HTERT RPE-1 (cell line): ENCODE measurements around the gene RER1.

ENCODE experiments used
- in situ Hi-C: fragments of 300-500 bp; cut with MboI; formaldehyde crosslinking; loops from 4 replicates; pipeline ENCODE4 v1.14.3; 2020; ENCODE audit warnings: low sequenced_read_pairs

The RER1 gene

DNA sequence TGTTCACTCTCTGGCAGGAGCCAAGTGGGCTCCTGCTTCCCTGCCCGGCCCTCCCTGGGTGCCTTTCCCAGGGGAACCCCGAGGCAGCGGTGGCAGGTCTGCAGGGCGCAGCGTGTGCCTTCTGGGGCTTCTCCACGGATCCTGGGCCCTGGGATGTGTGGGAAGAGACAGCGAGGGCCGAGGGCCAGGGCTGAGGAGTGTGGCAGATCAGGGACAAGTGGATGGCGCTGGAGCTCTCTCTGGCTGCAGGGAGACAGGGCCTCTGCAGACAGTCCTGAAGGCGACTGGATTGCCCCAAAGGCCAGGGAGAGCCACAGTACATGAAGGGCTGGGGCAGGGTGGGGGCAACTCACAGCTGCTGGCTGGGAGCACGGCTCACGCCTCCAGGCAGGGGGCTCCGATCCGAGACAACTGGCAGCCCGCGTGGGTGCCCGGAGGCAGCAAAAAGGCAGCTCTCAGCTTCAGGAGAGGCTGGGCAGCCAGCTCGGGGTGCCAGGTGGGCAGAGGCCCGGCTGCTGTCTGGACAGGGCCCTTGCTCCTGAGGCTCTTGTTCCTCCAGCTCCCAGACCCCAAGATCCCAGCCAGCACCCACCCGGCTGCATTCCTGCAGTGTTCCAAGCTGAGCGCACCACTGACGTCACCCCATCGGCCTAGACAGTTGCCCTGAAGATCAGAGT lies 16.3 kb upstream of the RER1 start:
- in situ Hi-C loops = no loop called here

DNA sequence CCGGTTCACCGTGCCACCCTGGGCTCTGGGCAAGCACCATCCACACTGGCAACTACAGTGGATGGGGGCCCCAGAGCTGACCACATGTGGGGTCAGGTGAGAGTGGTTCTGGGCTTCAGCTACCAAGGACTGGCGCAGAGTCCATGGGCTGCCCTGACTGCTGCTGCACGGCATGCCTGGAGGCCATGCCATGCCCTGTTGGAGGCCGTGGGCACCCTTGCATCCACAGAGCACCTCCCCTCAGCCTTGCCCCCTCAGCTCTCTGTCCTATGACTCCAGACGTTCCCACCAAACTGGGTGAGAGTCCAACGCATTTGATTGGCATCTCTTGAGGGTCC lies 15.7 kb upstream of the RER1 start:
- in situ Hi-C loops = no loop called here

DNA sequence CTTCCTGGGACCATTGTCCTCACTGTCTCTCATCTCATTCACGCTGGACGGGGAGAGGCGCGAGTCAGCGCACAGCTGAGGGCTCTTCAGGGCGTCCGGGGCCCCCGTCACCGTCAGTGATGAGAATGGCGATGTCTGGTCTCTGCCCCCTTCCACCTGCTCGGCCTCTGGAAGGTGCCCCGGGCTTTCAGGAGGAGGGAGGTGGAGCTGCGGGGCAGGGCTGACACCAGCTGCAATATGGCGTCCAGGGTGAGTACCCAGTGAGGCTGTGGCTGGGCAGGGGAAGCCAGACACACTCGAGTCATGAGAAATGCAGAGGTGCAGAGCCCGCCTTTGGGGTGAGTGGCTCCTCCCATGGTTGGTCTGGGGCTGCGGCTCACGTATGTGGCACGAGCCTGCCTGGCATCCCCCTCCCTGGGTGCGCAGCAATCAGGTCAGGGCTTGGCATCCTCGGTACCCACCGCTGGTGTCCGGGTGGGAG lies 15.3 kb upstream of the RER1 start:
- in situ Hi-C loops = no loop called here

DNA sequence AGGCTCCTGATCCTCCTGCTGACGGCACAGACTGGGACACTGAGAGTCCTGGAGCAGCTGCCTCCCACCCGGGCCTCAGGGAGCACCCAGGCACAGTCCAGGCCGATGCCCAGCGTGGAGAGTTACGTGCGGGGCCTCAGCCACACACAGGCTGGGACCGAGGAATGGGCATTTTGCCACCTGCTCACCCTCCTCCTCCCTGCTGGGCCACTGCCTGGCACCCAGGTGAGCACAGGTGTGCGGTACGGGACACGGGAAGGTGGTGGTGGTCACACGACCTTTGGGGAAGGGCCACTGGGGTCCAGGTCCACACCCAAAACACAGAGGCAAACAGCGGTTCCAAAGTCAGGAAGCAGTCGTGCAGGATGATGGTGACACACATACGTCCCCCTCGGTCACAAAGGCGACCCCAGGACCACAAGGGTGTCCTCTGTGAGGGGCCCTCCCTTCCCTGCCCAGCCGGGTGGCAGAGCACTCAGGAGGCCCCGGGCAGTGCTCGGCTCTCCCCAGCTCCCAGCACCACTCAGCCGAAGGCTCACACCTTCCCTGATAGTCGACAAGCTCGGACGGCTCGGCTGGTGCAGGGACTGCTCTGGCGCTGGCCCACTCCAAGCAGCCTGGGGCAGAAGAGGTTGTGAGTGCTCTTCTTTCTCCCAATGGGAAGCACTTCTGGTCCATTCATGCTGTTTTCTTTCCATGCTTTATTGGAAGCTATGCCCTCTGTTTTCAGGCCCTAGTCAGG lies 14.5 kb upstream of the RER1 start:
- in situ Hi-C loops = no loop called here

DNA sequence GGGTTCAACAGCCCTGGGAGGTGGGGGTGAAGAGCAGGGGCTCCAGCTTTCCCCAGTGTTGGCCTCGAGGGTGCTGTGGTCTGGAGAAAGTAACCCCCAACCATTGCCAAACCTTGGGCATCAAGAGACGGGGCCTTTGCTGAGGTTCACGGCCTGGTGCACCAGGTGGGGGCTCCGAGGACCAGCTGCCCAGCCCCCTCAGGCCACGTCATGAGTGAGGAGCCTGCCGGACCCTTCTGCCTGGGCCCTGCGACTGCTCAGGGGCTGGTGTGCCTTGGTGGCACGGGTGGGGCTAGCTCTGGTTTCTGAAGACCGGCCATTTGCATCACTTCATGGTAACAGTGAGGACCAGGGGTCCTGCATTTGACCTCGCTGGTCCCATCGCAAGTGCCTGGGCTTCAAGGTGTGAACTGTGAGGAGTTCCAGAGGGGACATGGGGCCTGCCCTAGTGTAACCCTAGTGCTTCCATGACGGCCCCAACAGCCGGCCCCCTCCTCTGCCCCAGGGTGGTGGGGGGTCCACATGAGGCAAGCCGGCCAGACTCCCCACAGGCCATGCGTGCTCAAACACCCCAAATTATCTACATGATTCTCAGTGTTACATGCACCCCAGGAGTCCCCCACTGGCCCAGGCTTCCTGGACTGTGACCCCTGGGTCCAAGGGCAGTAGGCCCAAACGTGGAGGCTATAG lies 13.7 kb upstream of the RER1 start:
- in situ Hi-C loops = no loop called here

DNA sequence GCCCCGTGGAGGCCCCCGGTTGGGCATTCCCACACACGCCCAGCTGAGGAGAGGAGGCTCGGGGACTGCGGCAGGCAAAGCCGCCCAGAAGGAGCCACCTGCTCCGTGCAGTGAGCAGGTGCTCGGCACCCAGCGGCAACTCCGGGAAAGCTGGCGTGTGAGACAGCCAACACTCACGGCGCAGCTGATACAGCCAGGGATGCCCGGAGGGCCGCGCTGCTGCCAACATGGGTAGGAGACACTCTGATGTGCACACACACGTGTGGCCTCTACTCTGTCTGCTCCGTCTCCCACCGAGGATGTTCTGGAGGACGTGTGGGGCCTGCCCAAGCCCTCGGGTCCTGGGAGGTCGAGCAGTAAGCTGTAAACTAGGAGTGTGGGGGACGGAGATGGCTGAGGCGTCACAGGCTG lies 13.2 kb upstream of the RER1 start:
- in situ Hi-C loops = no loop called here

DNA sequence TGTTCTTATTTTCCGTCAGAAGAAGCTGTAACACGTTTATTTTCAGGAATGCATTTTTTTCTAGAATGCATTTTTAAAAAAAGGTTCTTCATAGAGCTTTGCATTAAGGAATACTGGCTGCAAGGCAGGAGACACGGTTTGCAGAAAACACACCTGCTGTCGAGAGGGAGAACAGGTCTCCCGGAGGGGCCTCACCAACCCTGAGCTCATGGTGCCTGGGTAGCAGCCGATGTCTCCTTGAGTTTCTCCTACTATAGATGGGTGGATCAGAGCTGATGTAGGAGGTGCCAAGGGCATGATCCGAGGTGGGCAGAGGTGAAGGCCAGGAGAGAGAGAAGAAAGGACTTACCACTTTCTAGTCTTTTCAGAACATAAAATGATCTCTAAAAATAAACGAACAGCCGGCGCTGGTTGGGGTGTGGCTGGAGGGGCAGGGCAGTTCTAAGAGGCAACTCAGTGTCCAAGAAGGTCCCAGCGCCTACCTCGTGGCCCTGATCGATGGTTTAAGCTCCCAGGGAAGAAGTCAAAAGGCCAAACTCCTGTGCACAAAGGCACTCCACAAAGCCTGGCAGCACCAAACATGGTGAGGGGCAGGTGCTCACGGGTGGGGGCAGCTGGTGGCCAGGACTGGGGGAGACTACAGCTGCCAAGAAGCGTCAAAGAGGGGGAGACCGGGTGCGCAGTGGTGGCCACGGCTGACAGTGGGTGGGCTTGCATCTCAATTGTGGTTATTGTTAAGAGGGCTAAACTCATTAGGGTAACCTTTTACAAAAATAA lies 12.5 kb upstream of the RER1 start:
- in situ Hi-C loops = no loop called here

DNA sequence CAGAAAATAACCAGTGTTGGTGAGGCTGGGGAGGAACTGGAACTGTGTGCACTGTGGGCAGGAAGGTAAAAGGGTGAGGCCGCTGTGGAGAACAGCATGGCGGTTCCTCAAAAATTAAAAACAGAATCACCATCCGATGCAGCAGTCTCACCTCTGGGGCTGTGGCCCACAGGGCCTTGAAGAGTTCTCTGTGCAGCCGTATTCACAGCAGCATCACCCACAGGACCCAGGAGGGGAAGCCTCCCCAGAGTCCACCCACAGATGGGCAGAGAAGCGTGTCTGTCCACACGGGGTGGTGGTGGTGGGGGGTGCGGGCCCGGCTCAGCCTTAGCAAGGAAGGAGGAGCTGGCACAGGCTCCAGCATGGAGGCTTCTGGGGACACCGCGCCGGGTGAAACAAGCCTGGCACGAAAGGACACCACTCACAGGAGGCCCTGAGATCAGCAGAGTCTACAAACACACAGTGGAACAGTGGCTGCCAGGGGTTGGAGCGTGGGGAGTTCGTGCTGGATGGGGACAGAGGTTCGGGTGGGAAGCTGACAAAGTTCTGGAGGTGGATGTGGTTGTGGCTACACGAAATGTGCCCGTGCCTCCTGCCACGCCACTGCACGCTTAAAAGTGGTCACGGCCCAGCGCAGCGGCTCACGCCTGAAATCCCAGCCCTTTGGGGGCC lies 11.8 kb upstream of the RER1 start:
- in situ Hi-C loops = no loop called here

DNA sequence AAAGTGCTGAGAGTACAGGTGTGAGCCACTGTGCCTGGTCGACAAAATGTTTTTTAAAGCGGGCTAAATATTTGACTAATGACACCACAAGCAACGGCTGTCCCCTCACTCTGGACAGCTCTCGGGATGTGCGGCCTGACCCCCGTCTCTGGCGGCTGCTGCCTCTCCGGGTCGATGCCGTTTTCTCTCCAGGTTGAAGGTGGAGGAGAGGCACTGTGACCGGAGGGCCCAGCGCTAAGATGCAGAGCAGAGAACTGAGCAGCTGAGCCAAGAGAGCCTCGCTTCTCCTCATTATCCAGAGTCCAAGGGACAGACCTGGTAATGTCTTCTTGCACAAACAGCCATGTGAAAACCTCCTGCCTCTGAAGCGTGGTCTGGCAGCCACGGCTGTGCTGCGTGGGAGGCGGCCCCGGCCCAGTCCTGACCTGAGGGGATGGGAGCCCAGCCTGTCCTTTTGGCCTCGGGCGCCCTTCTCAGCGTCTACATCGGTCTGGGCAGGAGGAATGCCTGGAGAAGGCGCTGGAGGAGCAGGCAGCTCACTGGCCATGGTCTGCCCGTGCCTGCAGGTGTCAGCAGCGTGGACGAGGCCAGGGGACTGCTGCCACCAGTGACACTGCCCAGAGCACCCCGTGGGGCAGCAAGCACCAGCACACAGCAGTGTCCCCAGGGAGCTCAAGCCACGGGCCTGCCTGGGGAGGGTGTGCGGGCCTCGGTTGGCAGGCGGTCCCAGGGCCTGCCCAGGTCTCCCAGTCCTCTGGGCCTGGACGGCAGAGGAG lies 10.6 kb upstream of the RER1 start:
- in situ Hi-C loops = no loop called here

DNA sequence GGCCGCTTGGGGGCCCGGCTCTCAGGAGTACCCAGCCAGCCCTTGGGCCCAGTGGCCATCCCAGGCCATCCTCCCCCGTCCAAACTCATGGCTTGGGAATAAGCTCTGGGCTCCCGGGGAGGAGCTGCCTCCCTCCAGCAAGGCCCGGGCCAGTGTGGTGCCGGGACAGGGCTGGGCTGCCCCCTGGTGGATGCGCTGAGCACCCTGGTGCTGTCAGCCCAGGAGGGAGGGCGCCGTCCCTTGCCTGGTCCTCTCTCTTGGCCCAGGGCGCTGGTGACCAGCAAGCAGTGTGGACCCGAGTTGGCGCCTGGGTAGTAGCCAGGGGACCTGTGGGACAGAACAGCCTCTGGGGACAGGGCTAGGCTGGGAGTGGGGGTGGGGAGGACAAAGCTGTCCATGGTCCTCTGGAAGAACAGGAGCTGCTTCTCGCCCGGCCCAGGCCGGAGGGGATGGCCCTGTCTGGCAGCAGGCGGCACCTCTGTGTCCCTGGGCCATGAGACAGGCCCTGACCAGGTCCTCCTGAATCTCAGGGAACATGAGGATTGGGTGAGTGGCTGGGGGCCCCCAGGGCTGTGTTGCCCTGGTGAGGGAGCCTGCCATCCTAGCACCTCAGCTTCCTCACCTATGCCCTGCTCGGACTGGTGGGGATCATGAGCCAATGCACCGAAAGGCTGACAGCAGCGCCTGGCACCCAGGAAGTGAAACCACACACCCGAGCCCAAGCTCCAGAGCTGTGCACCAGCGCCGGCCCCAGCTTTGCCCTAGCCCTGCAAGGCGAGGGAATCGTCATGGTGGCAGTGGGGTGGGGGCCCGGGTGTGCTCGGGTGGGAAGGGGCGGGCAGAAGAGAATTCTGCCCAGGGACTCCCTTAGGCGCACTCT lies 9.7 kb upstream of the RER1 start:
- in situ Hi-C loops = no loop called here

DNA sequence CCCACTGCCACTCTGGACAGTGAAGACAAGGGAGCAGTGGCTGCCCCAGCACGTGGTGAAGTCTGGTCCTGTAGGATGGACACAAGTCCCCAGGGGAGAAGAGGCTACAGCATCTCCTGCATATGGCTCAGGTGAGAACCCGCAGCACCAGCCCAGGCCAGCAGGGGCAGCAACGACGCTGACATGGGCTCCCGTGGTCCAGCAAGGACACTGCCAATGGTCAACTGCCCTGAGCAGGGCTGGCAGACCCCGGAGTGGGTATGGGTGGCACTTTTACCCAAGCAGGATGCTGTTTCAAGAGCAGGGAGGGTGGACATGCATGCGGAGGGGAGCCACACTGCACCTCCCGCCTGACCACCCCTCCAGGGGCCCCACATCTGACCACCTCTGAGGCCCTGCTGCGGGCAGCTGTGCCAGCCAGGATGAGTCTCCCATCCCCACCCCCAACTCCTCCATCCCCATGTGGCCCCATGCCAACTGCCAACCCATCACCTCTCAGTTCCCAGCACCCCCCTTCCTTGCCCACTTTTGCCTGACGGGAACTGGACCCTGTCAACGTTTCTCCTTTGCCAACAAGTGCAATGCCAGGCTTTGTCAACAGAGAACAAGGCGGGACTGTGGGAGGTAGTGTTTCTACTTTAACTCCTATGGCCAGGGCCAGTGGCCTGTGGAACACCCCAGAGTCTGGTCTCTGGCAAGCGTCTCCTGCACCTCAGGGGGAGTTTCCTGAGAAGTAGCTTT lies 8.8 kb upstream of the RER1 start:
- in situ Hi-C loops = no loop called here

DNA sequence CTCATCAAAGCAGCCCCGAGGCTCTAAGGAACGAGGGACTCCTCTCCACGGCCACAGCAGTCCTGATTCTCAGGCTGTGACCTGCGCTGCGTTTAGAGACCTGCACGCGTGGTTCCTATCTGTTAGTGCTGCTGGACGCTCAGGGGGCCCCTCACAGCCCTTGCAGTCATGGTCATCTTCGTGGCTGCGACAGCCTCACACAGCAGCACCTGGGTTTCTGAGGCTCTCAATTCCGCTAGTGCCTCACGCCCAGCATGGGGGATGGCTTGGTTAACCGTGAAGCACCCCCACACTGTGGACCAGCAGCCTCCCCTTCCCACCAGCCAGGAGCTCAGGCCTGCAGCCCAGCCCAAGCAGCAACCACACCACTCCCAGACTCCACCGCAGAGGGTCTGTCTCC lies 8.1 kb upstream of the RER1 start:
- in situ Hi-C loops = no loop called here

DNA sequence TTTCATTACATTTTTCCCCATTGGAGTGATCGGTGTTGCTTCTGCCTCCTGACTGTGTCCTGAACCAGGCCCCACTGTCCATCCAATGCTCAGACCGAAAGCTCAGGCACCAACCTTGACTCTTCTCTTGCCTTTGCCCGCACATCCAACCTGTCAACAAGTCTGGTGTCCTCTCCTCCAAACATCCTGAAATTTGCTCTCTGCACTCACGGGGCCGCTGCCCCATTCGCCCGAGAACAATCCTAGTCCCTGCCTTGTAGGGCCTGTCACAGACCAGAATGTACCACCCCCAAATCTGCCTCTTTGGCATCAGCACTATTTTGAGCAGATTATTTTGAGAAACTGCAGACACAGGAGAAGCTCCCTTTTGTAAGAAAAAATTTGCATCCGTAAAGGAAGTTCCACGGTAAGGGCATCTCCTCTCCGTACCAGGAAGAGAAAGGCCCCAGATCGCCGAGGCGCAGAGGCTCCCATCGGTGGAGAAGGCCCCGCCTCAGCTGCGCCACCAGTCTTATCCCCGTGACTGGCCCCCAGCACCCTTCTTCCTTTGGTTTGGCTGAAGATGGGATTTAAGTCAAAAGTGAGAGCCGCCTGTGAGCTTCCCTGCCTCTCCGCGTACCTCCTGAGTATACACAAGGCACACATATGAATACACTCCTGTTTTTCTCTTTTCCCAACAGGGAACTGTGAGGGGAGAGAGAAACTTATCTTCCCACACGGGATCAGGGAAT lies 7.3 kb upstream of the RER1 start:
- in situ Hi-C loops = no loop called here

DNA sequence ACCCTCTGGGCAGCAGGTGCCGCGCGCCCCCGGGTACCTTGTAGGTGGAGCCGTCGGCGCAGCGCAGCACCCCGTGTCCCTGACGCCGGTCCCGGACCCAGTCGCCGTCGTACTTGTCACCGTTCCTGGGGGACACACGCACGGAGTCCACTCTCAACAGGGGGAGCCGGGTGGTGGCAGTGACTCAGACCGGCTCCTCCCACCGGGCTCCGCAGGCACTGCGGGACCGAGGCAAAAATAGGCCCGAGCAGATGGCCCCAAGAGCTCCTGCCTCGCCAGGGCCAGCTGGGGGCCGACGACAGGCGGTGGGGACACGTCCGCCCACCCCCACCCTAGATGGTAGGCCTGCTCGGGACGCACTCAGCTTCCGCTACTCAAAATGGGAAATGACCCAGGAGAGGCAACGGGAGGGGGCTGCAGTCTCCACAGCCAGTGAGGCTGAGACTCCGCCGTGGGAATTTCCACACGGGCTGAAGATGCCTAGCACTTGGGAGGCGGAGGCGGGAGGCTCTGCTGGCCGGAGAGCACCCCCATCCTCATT lies 6.6 kb upstream of the RER1 start:
- in situ Hi-C loops = no loop called here

DNA sequence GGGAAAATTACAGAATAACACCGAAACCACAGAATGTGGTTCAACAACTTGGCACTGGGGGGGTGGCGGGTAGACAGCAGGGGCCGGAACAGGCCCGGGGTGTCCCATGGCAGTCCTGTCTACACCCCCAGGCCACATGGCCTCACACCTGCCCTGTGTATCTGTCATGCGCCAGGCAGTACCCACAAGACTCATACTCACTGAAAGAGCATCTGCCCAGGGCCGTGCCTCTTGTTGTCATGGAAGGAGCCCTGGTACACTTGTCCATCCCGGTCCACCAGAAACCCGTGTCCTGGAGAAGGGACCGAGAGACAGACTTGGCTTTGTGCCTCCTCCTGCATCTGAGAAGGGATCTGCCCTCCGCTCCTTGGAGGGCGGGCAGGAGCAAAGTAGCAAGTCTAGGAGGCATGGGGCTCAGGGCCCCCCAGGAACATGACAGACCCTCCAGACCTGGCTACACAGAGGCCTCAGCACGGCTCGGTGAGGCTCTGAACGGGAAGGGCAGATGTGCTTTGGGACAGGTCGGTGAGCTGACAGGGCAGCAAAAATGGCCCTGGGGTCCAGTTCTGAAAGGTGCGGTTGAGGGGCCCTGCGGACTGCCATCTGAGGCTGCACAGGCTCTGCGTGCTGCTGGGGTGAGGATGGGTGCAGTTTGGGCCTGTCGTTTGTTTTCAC lies 5.9 kb upstream of the RER1 start:
- in situ Hi-C loops = no loop called here

DNA sequence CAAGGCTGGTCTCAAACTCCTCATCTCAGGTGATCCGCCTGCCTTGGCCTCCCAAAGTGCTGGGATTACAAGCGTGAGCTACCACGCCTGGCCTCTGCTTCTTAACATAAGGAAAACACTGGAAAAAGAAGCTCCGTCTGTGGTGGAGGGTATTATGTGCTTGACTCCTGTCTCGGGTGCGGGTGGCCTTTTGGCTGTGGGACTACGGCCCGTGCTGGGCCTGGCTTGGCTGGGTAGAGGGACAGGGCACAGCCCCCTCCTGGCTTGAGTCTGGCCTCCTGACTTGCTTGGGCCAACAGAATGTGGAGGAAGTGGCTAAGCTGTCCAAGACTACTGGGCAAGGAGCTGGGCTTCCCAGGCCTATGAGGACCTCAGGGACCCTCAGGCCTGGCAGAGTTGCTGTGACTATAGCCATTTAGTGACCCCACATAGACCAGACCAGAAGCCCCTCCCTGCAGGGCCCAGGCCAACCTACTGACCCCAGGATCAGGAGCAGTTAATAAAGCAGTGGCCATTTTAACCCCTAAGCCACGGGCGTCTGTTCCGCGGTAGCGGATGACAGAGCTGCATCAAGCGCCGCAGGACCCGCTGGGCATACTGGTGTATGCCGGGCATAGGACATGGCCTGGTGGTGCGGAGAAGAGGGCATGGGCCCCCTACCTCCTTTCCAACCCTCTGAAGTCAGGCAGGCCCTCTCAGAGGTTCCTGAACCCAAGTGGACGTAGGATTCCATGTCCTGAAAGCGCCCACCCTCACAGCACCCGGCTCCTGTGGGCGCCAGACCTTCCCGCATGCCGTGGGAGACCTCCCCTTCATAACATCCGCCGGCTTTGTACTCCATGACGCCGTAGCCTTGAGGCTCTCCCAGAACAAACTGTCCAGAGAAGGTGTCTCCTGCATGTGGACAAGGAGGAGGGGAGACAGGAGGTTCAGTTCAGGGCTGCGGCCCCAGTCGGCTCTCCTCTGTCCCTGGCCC lies 4.7 kb upstream of the RER1 start:
- in situ Hi-C loops = no loop called here
